GM18951 (cell line): ENCODE measurements around the gene GRM4.

Experiments
- POLR2A ChIP-seq: IDR thresholded peaks from 4 replicates; pipeline ENCODE4 v1.6.1; 2011; ENCODE audit warnings: mild to moderate bottlenecking; ENCODE audit not compliant: insufficient read length, insufficient read depth; ENCODE audit errors: extremely low read depth
- in situ Hi-C: fragments of 300-500 bp; cut with MboI; formaldehyde crosslinking; loops from one replicate; pipeline ENCODE4 v1.12.0; 2022; ENCODE audit warnings: low sequenced_read_pairs, mixed read lengths, inconsistent platforms; ENCODE audit not compliant: unreplicated experiment

Gene GRM4

GRCh38 chr6:33980176-33981175 is 165.4 kb downstream of the GRM4 start:
- in situ Hi-C loops, result no loop called here
- TF ChIP-seq POLR2A, result no peak

GRCh38 chr6:33979750-33980149 is 166.1 kb downstream of the GRM4 start:
- in situ Hi-C loops, result no loop called here
- no peak for TF ChIP-seq POLR2A

- in situ Hi-C loops, result no loop called here
- no peak for TF ChIP-seq POLR2A
Measured at GRCh38 chr6:33978412-33979150, 167.3 kb downstream of the GRM4 start.

GRCh38 chr6:33977606-33978411 is 168.1 kb downstream of the GRM4 start:
- in situ Hi-C loops, result no loop called here
- no peak for TF ChIP-seq POLR2A

GRCh38 chr6:33976437-33977360 is 169.2 kb downstream of the GRM4 start:
- in situ Hi-C loops, result no loop called here
- no peak for TF ChIP-seq POLR2A

GRCh38 chr6:33975661-33976436 is 170.0 kb downstream of the GRM4 start:
- TF ChIP-seq POLR2A, result no peak
- in situ Hi-C loops, result no loop called here

GRCh38 chr6:33974471-33974870 is 171.4 kb downstream of the GRM4 start:
- no peak for TF ChIP-seq POLR2A
- in situ Hi-C loops, result no loop called here

GRCh38 chr6:33974030-33974429 is 171.9 kb downstream of the GRM4 start:
- in situ Hi-C loops, result no loop called here
- no peak for TF ChIP-seq POLR2A

GRCh38 chr6:33971580-33971979 is 174.3 kb downstream of the GRM4 start:
- in situ Hi-C loops, result no loop called here
- TF ChIP-seq POLR2A, result no peak
